Measurements from ENCODE around the gene MMP27.

MMP27 gene

GRCh38 chr11:102661040-102661439 is 44.5 kb downstream of the MMP27 start:
- Histone ChIP-seq H3K4me1 (ENCODE audit: control insufficient read depth, insufficient read depth, low read length) (no peaks in the 10 kb centered on the region), H3K27ac (ENCODE audit: low read depth, low read length) (no peak overlapping the region), H3K27me3 (ENCODE audit: control insufficient read depth, insufficient read depth, low read length) (no peaks in the 10 kb centered on the region), H3K9ac (ENCODE audit: low read length) (no peak overlapping the region), H3K36me3 (ENCODE audit: control insufficient read depth, insufficient read depth, low read length) (no peaks in the 10 kb centered on the region), H3K9me3 (ENCODE audit: control insufficient read depth, insufficient read depth, low read depth, low read length) (no peaks in the 10 kb centered on the region), H3K4me3 (ENCODE audit: low read depth, low read length) (no peak overlapping the region)

GRCh38 chr11:102656528-102656927 is 49.0 kb downstream of the MMP27 start:
- H3K27me3 ChIP-seq (ENCODE audit: control insufficient read depth, insufficient read depth, low read length) = no peaks in the 10 kb centered on the region
- no peak overlapping the region for H3K4me3 ChIP-seq (ENCODE audit: low read depth, low read length)
- H3K27ac ChIP-seq (ENCODE audit: low read depth, low read length) = no peak overlapping the region
- H3K4me1 ChIP-seq (ENCODE audit: control insufficient read depth, insufficient read depth, low read length) = no peaks in the 10 kb centered on the region
- no peaks in the 10 kb centered on the region for H3K36me3 ChIP-seq (ENCODE audit: control insufficient read depth, insufficient read depth, low read length)
- no peak overlapping the region for H3K9ac ChIP-seq (ENCODE audit: low read length)
- peaks cover 7% of the 10 kb centered on the region; the same call in 1 of the 2 replicates for H3K9me3 ChIP-seq (ENCODE audit: control insufficient read depth, insufficient read depth, low read depth, low read length)

GRCh38 chr11:102655547-102655946 is 50.0 kb downstream of the MMP27 start:
- Histone ChIP-seq H3K4me1 (ENCODE audit: control insufficient read depth, insufficient read depth, low read length) (no peaks in the 10 kb centered on the region), H3K27ac (ENCODE audit: low read depth, low read length) (no peak overlapping the region), H3K36me3 (ENCODE audit: control insufficient read depth, insufficient read depth, low read length) (no peaks in the 10 kb centered on the region), H3K9me3 (ENCODE audit: control insufficient read depth, insufficient read depth, low read depth, low read length) (peaks cover 7% of the 10 kb centered on the region; the same call in 1 of the 2 replicates), H3K27me3 (ENCODE audit: control insufficient read depth, insufficient read depth, low read length) (no peaks in the 10 kb centered on the region), H3K9ac (ENCODE audit: low read length) (no peak overlapping the region), H3K4me3 (ENCODE audit: low read depth, low read length) (no peak overlapping the region)

- H3K9ac ChIP-seq (ENCODE audit: low read length) = no peak overlapping the region
- no peaks in the 10 kb centered on the region for H3K36me3 ChIP-seq (ENCODE audit: control insufficient read depth, insufficient read depth, low read length)
- H3K4me1 ChIP-seq (ENCODE audit: control insufficient read depth, insufficient read depth, low read length) = no peaks in the 10 kb centered on the region
- no peak overlapping the region for H3K4me3 ChIP-seq (ENCODE audit: low read depth, low read length)
- no peak overlapping the region for H3K27ac ChIP-seq (ENCODE audit: low read depth, low read length)
- H3K27me3 ChIP-seq (ENCODE audit: control insufficient read depth, insufficient read depth, low read length) = no peaks in the 10 kb centered on the region
- H3K9me3 ChIP-seq (ENCODE audit: control insufficient read depth, insufficient read depth, low read depth, low read length) = peaks cover 7% of the 10 kb centered on the region; the same call in 1 of the 2 replicates
Observed at GRCh38 chr11:102654761-102655160, 50.8 kb downstream of the MMP27 start.

- Histone ChIP-seq H3K27ac (ENCODE audit: low read depth, low read length) (no peak overlapping the region), H3K9me3 (ENCODE audit: control insufficient read depth, insufficient read depth, low read depth, low read length) (peaks cover 7% of the 10 kb centered on the region; the same call in 1 of the 2 replicates), H3K36me3 (ENCODE audit: control insufficient read depth, insufficient read depth, low read length) (no peaks in the 10 kb centered on the region), H3K9ac (ENCODE audit: low read length) (no peak overlapping the region), H3K4me1 (ENCODE audit: control insufficient read depth, insufficient read depth, low read length) (no peaks in the 10 kb centered on the region), H3K27me3 (ENCODE audit: control insufficient read depth, insufficient read depth, low read length) (no peaks in the 10 kb centered on the region), H3K4me3 (ENCODE audit: low read depth, low read length) (no peak overlapping the region)
Observed at GRCh38 chr11:102653744-102654291, 51.8 kb downstream of the MMP27 start.

DNA sequence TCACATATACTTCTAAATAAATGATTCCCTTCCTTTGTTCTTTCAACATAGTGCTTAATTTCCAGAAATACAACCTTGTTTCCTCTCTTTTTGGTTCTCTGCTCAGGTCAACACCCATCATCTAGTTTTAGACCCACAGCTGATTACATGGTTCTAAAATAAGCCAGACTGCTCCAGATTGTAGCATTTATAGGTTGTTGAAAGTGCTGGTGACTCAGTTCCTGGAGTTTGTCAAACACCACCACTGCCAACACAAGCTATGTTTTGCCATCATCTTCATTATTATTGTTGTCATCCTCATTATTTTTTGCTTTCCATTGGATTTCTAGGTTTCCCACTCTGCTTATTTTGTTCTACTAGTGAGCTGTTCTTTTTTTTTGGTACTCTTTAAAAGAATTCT is 58.1 kb downstream of the MMP27 start:
- Histone ChIP-seq H3K9me3 (ENCODE audit: control insufficient read depth, insufficient read depth, low read depth, low read length) (0 out of 2 replicates have a peak, but pooled peaks cover 2% of the 10 kb centered on the region), H3K9ac (ENCODE audit: low read length) (no peak overlapping the region), H3K27me3 (ENCODE audit: control insufficient read depth, insufficient read depth, low read length) (no peaks in the 10 kb centered on the region), H3K4me3 (ENCODE audit: low read depth, low read length) (no peak overlapping the region), H3K36me3 (ENCODE audit: control insufficient read depth, insufficient read depth, low read length) (no peaks in the 10 kb centered on the region), H3K27ac (ENCODE audit: low read depth, low read length) (no peak overlapping the region), H3K4me1 (ENCODE audit: control insufficient read depth, insufficient read depth, low read length) (no peaks in the 10 kb centered on the region)

DNA sequence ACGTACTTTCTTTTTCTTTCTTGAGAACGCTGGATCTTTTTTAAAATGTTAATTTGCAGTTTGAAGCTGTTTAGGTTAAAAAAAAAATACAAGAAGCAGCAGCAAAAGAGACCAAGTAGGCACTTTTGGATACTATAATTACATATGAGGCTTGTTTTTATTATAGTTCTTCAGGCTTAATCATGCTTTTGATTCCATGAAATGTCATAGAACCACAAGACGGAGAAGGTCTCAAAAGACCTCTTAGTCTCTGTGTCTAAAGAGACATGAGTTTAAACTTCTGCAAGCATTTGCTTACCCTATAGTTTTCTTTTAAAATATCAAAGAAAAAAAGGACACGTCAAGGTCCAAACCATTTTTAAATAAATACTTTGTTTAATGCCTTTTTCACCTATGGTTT is 61.6 kb downstream of the MMP27 start:
- Histone ChIP-seq H3K4me1 (ENCODE audit: control insufficient read depth, insufficient read depth, low read length) (no peaks in the 10 kb centered on the region), H3K27me3 (ENCODE audit: control insufficient read depth, insufficient read depth, low read length) (no peaks in the 10 kb centered on the region), H3K4me3 (ENCODE audit: low read depth, low read length) (no peak overlapping the region), H3K27ac (ENCODE audit: low read depth, low read length) (no peak overlapping the region), H3K9ac (ENCODE audit: low read length) (no peak overlapping the region), H3K9me3 (ENCODE audit: control insufficient read depth, insufficient read depth, low read depth, low read length) (0 out of 2 replicates have a peak, but pooled peaks cover 2% of the 10 kb centered on the region), H3K36me3 (ENCODE audit: control insufficient read depth, insufficient read depth, low read length) (no peaks in the 10 kb centered on the region)

Data from HUES6 (cell line).